Activated CD4-positive, alpha-beta T cell treated with anti-CD3 and anti-CD28 coated beads, Interleukin-2, amount 10 ng/mL, durations not matched to agents 7 days and 5 days (primary cell): ENCODE results near the gene SETD2. TPM values are rescaled to one million over a fixed set of nuclear protein-coding genes. Genes with fewer than 3 reads are reported as not detected.

Experiments used
- CTCF ChIA-PET: fragments of 350-600 bp; sonication (Branson Sonifier 250); formaldehyde crosslinking; loops from one replicate; lab custom pipeline; 2021; ENCODE audit warnings: antibody characterized with exemption; lab: Charles Lee
- POLR2A ChIA-PET: fragments of 350-600 bp; sonication (Branson Sonifier 250); formaldehyde crosslinking; loops from one replicate; lab custom pipeline; 2021; ENCODE audit warnings: antibody characterized with exemption; lab: Charles Lee
- DNase-seq: peaks from one replicate; pipeline ENCODE4 v3.0.0-alpha.2; 2020
- H3K27ac Mint-ChIP-seq: one replicate; pipeline ENCODE4 v1.8.0; 2021; ENCODE audit warnings: mild to moderate bottlenecking, moderate library complexity, mixed read lengths
- H3K27me3 Mint-ChIP-seq: one replicate; pipeline ENCODE4 v1.8.0; 2021; ENCODE audit warnings: mixed read lengths
- H3K36me3 Mint-ChIP-seq: one replicate; pipeline ENCODE4 v1.8.0; 2021; ENCODE audit warnings: low read depth, mixed read lengths
- H3K4me1 Mint-ChIP-seq: one replicate; pipeline ENCODE4 v1.8.0; 2021; ENCODE audit warnings: mixed read lengths
- H3K4me3 Mint-ChIP-seq: one replicate; pipeline ENCODE4 v1.8.0; 2021; ENCODE audit warnings: mild to moderate bottlenecking, moderate library complexity, mixed read lengths
- H3K9me3 Mint-ChIP-seq: one replicate; pipeline ENCODE4 v1.8.0; 2021; ENCODE audit warnings: mixed read lengths
- total RNA-seq, 2 experiments: library from RNA; stranded (reverse); gene quantifications; one replicate each; pipeline ENCODE4 v1.2.3, GENCODE V29; 2021

SETD2 gene
- total RNA-seq, 2 experiments from 2014 or later: 44.4 to 48.3 TPM

DNA sequence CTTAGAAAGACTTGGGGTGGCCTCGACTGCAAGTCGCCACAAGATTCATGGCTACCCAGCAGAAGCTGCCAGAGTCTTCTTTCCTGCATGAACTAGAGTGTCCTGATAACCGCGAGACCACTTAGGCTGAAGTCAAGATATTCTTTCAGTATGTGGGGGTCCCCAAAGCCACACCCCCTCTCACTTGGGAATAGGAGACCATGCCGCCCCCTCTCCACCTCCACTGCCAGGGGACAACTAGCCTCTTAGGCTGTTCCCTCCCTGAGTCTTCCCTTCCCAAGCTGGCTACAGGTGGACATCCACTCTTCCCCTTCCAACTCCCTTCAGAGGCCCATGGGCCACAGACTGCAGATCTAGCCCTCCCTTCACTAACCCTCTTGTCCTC is 186.1 kb downstream of the SETD2 start:
- Mint-ChIP-seq H3K27me3 (no peaks in the 10 kb centered on the region), H3K9me3 (no peaks in the 10 kb centered on the region), H3K4me3 (peak overlapping the region; percentile 96), H3K27ac (peak overlapping the region; percentile 98), H3K36me3 (peaks cover 21% of the 10 kb centered on the region), H3K4me1 (peaks cover 63% of the 10 kb centered on the region)
- CTCF ChIA-PET: interaction anchor here (1.3 to 1.7 kb wide), 2 partner anchors 10 to 21 kb away, joined by 4 to 5 read pairs; no protein-coding TSS in a partner anchor
- no peak for DNase-seq
- POLR2A ChIA-PET: no interaction called here

DNA sequence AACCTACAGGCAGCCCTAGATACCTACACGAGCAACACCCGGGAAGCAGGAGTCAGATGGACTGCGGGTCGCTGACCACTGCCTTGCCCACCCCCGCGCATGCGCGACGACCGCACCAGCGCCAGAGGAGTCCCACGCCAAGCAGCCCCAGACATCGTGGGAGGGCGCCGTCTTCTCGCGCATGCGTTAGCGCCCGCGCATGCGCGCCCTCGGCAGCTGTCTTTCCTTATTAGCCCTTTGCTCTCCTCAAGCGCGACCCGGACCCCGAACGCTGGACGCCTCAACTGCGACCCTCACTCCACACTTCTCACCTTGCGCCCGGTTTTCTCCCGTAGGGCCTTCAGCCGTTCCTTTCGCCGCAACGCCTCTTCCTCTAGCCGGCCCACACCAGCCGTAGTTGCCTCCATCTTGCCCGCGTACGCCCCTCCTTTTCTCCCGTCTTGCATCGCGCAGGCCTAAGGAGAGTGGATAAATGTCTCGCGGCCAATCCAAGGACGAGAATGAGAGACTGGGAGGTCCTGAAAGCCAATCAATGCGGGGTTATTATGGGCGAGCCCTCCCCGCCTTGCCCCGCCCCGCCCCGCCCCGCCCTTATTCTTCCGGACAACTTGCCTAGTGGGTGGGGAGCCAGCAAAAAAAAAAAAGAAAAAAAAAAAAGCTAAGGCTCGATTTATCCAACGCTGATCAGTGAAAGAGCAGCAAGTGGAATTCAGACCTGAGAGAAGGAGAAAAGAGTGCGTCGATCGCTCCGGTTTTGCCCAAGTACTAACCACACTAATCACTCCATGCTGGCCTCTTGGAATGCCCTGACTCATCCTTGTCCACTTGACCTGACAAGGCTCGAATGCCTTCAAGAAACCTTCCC is 187.4 kb downstream of the SETD2 start, which contains the start of gene CCDC12:
Gene CCDC12, minus strand, starts transcription at position 420 of the 865 bp plus-strand sequence. Its CDS starts 13 bp downstream, at position 407.
- CTCF ChIA-PET: interaction anchor here (0.5 to 1.3 kb wide), 3 partner anchors 11 to 1583 kb away, joined by 3 read pairs; no protein-coding TSS in a partner anchor

DNA sequence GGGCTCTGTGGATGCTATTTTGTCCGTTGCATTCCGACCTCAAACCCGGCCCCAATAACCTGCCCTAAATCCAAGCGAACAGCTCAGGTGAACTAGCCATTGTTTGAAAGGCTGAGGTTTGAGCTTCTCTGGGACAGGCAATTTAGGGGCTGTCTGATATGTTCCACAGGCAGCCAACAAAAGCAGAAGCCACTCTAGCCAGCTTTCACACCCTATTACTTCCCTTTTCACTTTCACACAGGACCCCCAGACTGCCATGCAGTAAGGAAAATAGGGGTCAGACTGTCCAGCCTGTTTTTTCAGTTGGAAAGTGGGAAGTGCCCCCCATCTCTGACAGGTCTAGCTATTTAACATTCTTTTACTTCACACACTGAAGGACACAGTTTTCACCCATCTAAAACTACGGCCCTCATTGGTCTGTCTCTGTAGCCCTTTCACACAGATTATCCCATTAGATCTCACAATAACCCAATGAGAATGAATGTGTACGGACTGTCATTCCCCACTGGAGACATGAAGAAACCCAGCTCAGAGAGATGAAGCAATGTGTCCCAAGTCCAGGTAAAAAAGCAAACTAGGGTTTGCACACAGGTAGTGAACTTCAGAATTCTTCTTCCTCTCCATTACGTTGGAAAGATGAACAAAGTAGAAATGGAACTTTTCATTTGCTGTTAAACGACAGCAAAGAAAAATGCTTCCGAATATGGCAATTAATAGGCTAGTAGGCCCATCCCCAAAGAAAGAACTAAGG is 189.3 kb downstream of the SETD2 start:
- DNase-seq: no peak
- H3K4me3 Mint-ChIP-seq: peak overlapping the region; percentile 96
- H3K27me3 Mint-ChIP-seq: no peaks in the 10 kb centered on the region
- peak overlapping the region; percentile 36 for H3K27ac Mint-ChIP-seq
- CTCF ChIA-PET: no interaction called here
- POLR2A ChIA-PET: no interaction called here
- peaks cover 31% of the 10 kb centered on the region for H3K36me3 Mint-ChIP-seq
- no peaks in the 10 kb centered on the region for H3K9me3 Mint-ChIP-seq
- peaks cover 75% of the 10 kb centered on the region for H3K4me1 Mint-ChIP-seq

More for the DNA sequence above, 187.4 kb downstream of the SETD2 start, which contains the start of gene CCDC12:
- POLR2A ChIA-PET: interaction anchor here (0.6 to 0.8 kb wide), 4 partner anchors 9 to 65 kb away, joined by 3 read pairs; no protein-coding TSS in a partner anchor
- Mint-ChIP-seq H3K4me3 (peak within 1 kb of the TSS; percentile 96), H3K9me3 (no peaks in the 10 kb centered on the region), H3K27ac (peak within 1 kb of the TSS; percentile 98), H3K27me3 (no peaks in the 10 kb centered on the region), H3K36me3 (peaks cover 28% of the 10 kb centered on the region), H3K4me1 (peaks cover 65% of the 10 kb centered on the region)
- peak; percentile 97 for DNase-seq

DNA sequence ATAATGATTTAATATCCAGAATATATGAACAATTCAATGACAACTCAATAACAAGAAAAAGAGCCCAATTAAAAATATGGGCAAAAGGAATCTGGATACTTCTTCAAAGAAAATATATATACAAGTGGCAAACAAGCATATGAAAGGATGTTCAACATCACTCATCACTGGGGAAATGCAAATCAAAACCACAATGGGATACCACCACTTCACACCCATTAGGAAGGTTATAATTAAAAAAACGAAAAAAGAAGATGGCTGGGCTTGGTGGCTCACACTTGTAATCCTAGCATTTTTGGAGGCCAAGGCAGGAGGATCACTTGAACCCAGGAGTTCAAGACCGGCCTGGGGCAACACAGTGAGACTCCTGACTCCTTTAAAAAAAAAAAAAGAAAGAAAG is 191.5 kb downstream of the SETD2 start:
- Mint-ChIP-seq H3K27me3 (no peaks in the 10 kb centered on the region), H3K36me3 (peaks cover 33% of the 10 kb centered on the region), H3K4me3 (peak overlapping the region; percentile 47), H3K27ac (peak overlapping the region; percentile 79), H3K4me1 (peaks cover 81% of the 10 kb centered on the region), H3K9me3 (no peaks in the 10 kb centered on the region)
- DNase-seq: no peak
- ChIA-PET POLR2A (no interaction called here), CTCF (no interaction called here)

- Mint-ChIP-seq H3K36me3 (peaks cover 39% of the 10 kb centered on the region), H3K4me1 (peaks cover 82% of the 10 kb centered on the region), H3K27ac (peak overlapping the region; percentile 79), H3K9me3 (no peaks in the 10 kb centered on the region), H3K27me3 (no peaks in the 10 kb centered on the region), H3K4me3 (peak overlapping the region; percentile 47)
- ChIA-PET POLR2A (no interaction called here), CTCF (no interaction called here)
- DNase-seq: peak; percentile 39
Observed at GRCh38 chr3:46971742-46972141, 192.2 kb downstream of the SETD2 start.

GRCh38 chr3:46971151-46971550 is 192.8 kb downstream of the SETD2 start:
- Mint-ChIP-seq H3K27me3 (no peaks in the 10 kb centered on the region), H3K4me3 (no peak overlapping the region), H3K27ac (peak overlapping the region; percentile 79), H3K4me1 (peaks cover 86% of the 10 kb centered on the region), H3K36me3 (peaks cover 37% of the 10 kb centered on the region), H3K9me3 (no peaks in the 10 kb centered on the region)
- no peak for DNase-seq
- POLR2A ChIA-PET: no interaction called here
- CTCF ChIA-PET: no interaction called here

- POLR2A ChIA-PET: no interaction called here
- Mint-ChIP-seq H3K36me3 (peaks cover 42% of the 10 kb centered on the region), H3K27me3 (no peaks in the 10 kb centered on the region), H3K4me1 (peaks cover 90% of the 10 kb centered on the region), H3K9me3 (no peaks in the 10 kb centered on the region), H3K27ac (peak overlapping the region; percentile 79), H3K4me3 (no peak overlapping the region)
- no peak for DNase-seq
- CTCF ChIA-PET: interaction anchor here (0.9 to 3.4 kb wide), 2 partner anchors 11 to 16 kb away, joined by 3 to 11 read pairs; no protein-coding TSS in a partner anchor
Observed at GRCh38 chr3:46970391-46971091, 193.4 kb downstream of the SETD2 start.

DNA sequence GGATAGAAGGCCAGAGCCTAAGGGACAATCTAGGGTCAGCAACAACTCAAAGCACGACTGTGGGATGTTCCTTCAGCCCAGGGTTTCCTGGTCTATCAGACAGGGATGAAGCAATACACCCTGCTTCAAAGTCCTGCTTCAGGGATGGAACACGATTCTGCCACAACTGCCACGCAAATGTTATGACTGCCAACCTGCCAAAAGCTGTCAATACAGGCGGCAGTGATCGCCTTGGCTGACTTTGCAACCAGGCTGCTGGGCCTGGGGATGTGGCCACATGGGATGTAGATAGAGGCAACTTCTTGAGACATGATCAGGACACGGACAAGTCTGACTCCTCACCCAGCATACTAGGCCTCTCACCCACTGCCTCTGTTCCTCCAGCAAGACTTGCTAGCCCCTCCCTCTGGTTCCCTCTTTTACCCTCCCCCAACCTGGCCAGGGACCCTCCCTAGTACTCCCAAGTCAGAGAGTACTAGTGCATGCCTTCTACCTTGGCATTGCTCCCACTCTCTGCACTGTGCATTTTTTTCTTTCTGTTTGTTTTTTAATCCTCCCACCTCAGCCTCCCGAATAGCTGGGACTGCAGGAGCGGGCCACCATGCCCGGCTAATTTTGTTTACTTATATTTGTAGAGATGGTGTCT is 195.0 kb downstream of the SETD2 start:
- CTCF ChIA-PET: interaction anchor here (1.5 to 3.4 kb wide), 3 partner anchors 10 to 196 kb away, joined by 3 to 11 read pairs (median 4); no protein-coding TSS in a partner anchor

DNA sequence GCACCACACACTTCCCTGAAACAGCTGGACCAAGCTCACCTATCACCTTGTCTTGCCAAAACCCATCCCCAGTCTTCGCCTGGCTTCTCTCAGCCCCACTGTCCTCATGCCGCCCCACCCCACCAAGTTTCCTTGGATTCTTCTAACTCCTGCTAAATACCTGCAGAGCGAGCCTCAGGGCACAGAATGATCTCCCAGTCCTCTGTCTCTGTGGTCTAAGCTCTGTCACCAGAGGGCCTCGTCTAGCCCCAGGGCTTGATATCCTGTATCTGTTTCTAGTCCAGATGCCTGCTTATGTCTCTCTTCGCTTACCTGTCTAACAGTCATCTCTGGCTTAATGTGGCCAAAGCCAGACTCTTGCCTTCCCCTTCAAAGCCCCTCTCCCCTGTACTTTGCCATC is 197.1 kb downstream of the SETD2 start:
- no peak for DNase-seq

More for the DNA sequence above, 195.0 kb downstream of the SETD2 start:
- peaks cover 38% of the 10 kb centered on the region for H3K36me3 Mint-ChIP-seq
- H3K9me3 Mint-ChIP-seq: no peaks in the 10 kb centered on the region
- peaks cover 81% of the 10 kb centered on the region for H3K4me1 Mint-ChIP-seq
- no peaks in the 10 kb centered on the region for H3K27me3 Mint-ChIP-seq
- POLR2A ChIA-PET: no interaction called here
- no peak for DNase-seq
- no peak overlapping the region for H3K4me3 Mint-ChIP-seq
- no peak overlapping the region for H3K27ac Mint-ChIP-seq

More for the DNA sequence above, 197.1 kb downstream of the SETD2 start:
- Mint-ChIP-seq H3K4me1 (peaks cover 76% of the 10 kb centered on the region), H3K4me3 (no peak overlapping the region), H3K27me3 (no peaks in the 10 kb centered on the region), H3K36me3 (peaks cover 42% of the 10 kb centered on the region), H3K27ac (peak overlapping the region; percentile 22), H3K9me3 (peaks cover 2% of the 10 kb centered on the region)
- ChIA-PET CTCF (interaction anchor here (0.6 to 3.4 kb wide), 3 partner anchors 8 to 240 kb away, joined by 3 to 11 read pairs (median 3); no protein-coding TSS in a partner anchor), POLR2A (interaction anchor here (0.5 to 0.7 kb wide), 2 partner anchors 13 to 164 kb away, joined by 3 read pairs; partner anchors contain the start of gene NBEAL2)
